Head of caudate nucleus (tissue), 42 donors: ENCODE data around the gene ADCY10.

Experiments
- DNase-seq, 42 donors: peaks; one replicate each; pipeline versions ENCODE4 v3.0.0 to v3.0.0-alpha.2; 2020 to 2021; ENCODE audit warnings: mixed read lengths in 7 of 42
- intact Hi-C: fragments of 100-400 bp; cut with DNase I; formaldehyde crosslinking; loops from one replicate; pipeline ENCODE4 v1.15.0; 2022

Gene ADCY10

DNA sequence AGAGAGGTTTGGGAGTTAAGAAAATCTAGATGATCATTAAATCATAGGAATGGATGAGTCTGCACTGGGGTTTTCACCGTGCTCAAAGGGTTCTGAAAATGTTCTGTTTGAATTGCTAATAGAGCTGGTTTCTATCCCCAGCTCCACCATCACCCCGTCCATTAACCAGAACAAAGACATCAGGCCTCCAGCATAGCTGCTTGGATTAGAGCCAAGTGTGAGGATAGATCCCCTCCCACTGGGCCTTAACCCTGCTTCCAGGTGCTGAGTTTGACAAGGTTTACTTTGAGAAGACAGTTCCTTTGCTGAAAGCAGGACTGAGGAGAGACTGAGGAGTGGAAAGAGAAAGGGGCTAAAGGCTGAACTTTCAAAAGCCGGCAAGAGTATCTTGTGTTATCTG is 143.8 kb downstream of the ADCY10 start:
- intact Hi-C loops, result no loop called here
- DNase-seq, result no peak

DNA sequence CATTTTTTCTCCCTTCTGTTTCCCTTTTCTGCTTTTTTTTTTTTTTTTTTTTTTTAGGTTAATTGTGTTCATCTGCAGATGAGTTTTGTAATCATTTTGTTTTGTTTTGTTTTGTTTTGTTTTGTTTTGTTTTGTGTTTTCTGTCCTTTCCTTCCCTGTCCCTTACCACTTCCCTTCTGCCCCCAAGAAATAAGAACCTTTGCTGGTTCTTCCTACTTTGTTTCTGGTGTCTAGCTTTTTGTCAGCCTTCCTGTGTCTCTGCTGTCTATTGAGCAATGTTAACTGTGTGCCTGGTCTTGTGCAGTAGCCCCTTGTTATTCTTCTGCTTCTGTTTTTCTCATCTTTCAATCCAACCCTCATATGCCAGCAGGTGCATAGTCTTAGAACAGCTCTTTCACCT is 146.2 kb downstream of the ADCY10 start:
- DNase-seq, result no peak
- intact Hi-C loops, result no loop called here

DNA sequence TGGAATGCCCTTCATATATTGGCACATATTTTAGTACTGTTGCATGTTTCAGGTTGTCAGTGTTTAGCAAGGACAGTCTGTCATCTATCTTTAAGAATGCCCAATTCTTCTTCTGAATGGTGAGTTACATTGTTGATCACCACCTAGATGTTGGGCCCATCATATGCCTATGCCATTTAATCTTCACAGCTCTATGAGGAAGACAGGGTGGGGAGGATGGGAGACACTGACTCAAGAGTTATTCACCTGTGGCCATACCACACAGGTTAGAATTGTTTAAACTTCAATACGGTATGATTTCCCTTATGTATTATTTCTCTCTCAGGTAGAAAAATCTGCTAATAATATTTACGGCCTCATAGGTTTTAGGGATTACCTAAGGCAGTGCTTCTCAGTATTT is 147.4 kb downstream of the ADCY10 start:
- intact Hi-C loops, result no loop called here
- no peak for DNase-seq

DNA sequence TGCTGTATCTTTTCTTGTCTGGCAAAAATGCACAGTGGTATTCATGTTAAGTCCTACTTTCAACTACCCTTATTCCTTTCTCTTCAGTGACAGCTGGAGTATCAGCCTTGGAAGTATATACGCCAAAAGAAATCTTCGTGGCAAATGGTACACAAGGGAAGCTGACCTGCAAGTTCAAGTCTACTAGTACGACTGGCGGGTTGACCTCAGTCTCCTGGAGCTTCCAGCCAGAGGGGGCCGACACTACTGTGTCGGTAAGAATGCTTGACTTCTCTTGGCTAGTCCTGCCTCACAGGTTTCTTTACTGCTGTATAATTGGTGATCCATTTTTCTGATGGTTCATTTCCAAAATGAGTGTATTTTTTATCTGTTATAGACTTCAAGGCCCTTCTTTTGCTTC is 148.4 kb downstream of the ADCY10 start:
- no peak for DNase-seq
- intact Hi-C loops, result no loop called here

DNA sequence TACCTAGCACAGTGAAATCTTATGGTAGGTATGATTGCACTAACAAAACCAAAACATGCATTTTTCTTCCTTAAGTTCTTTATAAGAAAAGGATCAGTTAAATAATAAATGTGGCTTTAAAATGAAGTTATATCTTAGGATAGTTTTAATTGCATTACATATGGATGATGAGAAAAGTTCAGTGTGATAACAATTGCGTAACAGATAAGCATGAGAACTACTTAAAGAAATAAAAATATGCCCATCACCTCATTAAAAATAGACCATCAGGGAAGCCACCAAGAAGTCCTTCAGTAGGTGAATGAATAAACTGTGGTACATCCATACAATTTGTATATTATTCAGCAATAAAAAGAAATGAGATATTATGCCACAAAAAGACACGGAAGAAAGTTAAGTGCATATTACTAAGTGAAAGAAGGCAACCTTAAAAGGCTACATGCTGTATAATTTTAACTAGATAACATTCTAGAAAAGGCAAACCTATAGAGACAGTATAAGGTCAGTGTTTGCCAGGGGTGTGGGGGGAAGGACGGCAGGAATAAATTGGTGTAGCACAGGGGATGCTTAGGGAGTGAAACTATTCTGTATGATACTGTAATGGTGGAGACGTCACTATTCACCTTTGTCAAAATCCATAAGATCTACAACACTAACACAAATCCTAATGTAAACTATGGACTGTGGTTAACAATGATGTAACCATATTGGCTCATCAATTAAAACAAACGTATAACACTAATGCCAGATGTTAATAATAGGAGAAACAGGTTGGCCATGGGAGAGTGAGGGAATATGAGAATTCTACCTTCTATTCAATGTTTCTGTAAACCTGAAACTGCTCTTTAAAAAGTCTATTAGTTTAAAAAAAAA is 149.2 kb downstream of the ADCY10 start:
- intact Hi-C loops, result no loop called here

DNA sequence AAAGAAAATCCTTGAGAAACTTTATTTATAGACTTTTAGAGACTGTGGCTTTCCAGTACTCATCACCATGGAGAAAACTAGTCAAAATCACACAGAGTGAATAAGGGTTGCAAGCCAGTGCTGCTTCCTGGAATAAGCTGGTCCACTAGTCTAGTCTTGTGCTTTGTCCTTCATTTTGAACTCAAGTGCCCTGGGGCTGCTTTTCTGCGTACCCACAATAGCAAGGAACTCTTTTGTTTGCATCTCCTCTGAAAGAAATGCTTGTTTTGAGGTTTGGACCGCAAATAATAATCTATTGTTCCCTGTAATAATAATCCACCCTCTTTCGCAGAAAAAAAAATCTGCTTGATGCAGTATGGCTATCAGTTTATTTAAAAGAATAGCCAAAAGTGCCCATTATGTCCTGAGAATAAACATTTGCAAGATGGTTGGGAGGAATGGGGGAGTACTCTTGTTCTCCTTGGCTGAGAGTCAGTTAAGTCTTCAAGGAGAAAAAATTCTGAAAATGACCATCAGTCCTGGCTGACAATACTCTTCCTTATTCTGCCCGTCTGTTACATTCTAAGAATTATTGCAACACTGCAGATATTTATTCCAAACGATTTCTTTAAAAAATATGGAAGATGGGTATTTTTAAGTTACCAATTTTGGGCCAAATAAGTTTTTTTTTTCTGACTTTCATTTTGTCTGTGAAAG is 150.3 kb downstream of the ADCY10 start:
- intact Hi-C loops, result no loop called here

More for the DNA sequence above, 149.2 kb downstream of the ADCY10 start:
- DNase-seq, result no peak

DNA sequence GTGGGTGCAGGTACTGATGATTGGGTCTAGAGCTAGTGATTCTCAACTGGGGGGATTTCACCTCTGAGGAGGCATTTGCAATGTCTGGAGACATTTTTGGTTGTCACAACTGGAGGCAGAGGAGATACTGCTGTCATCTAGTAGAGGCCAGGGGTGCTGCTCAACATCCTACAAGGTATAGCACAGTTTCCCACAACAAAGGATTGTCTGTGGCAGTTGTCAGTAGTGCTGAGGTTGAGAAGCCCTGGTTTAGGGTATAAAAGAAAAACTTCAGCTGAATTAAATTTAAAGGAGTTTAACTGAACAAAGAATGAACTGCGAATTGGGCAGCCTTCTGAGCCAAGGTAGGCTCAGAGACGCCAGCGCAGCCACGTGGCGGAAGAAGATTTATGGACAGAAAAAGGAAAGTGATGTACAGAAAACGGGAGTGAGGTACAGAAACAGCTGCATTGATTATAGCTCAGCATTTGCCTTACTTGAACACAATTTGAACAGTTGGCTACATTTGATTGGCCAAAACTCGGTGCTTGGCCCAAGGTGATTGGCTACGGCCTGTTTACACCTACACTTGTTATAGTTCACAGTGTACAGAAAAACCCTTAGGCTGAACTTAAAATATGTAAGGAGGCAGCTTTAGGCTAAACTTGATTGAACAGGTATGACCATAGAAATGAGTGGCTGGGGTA is 151.7 kb downstream of the ADCY10 start:
- intact Hi-C loops, result no loop called here
- DNase-seq, result no peak

More for the DNA sequence above, 150.3 kb downstream of the ADCY10 start:
- peak in 37 of 42 donors; percentile 18 to 88 (median 64) for DNase-seq

DNA sequence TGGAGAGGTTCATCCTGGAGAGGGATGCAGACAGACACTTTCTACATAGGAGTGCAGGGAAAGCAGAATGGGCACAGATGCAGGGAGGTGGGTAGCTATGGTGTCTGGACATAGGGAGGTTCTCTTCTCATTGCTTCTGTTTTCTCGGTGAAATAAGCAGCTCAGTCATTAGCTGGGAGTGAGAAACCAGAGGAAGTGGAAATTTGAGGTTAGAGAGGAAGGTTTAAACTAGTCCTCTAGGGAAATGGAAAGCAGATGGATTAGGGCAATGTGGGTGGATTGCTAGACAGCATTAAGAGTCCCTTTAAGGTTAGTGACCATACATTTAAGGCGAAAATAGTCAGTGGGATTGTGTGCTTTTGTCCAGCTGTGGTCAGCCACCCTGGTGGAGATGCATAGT is 152.5 kb downstream of the ADCY10 start:
- intact Hi-C loops, result no loop called here
- DNase-seq, result no peak
